H9 (cell line): ENCODE measurements around the gene DFFB. TPM values are rescaled to one million over a fixed set of nuclear protein-coding genes. Genes with fewer than 3 reads are reported as not detected.

Experiments
- DNase-seq: peaks from one replicate; pipeline ENCODE4 v3.0.0-alpha.2; 2017
- H2AFZ ChIP-seq: one replicate; pipeline ENCODE4 v1.6.1; 2013; ENCODE audit warnings: mild to moderate bottlenecking, low read length, control low read depth, moderate library complexity
- H2AK5ac ChIP-seq: 2 replicates; pipeline ENCODE4 v1.6.1; 2013; ENCODE audit warnings: low read length, control low read depth, mixed read lengths; ENCODE audit not compliant: insufficient read length
- H2BK120ac ChIP-seq: one replicate; pipeline ENCODE4 v1.6.1; 2013; ENCODE audit warnings: low read depth, mild to moderate bottlenecking, low read length, control low read depth, inconsistent platforms; ENCODE audit not compliant: poor library complexity, severe bottlenecking
- H2BK12ac ChIP-seq: 2 replicates; pipeline ENCODE4 v1.6.1; 2013; ENCODE audit warnings: low read length, control low read depth, mixed read lengths, low read depth; ENCODE audit not compliant: insufficient read length
- H2BK15ac ChIP-seq: 2 replicates; pipeline ENCODE4 v1.6.1; 2013; ENCODE audit warnings: low read depth, low read length, control low read depth
- H2BK20ac ChIP-seq: one replicate; pipeline ENCODE4 v1.6.1; 2013; ENCODE audit warnings: low read depth, mild to moderate bottlenecking, low read length, control low read depth, inconsistent platforms; ENCODE audit not compliant: poor library complexity, severe bottlenecking
- H2BK5ac ChIP-seq: 2 replicates; pipeline ENCODE4 v1.6.1; 2013; ENCODE audit warnings: low read length, control low read depth, mixed read lengths; ENCODE audit not compliant: insufficient read length
- H3K14ac ChIP-seq: 2 replicates; pipeline ENCODE4 v1.6.1; 2013; ENCODE audit warnings: low read length, control low read depth; ENCODE audit not compliant: insufficient read depth
- H3K18ac ChIP-seq: 2 replicates; pipeline ENCODE4 v1.6.1; 2013; ENCODE audit warnings: low read depth, mild to moderate bottlenecking, mixed read lengths, low read length, control low read depth; ENCODE audit not compliant: insufficient read length
- H3K23ac ChIP-seq: 2 replicates; pipeline ENCODE4 v1.6.1; 2013; ENCODE audit warnings: low read length, control low read depth, mixed read lengths, low read depth; ENCODE audit not compliant: insufficient read length
- H3K23me2 ChIP-seq: 2 replicates; pipeline ENCODE4 v1.6.1; 2013; ENCODE audit warnings: low read depth, mild to moderate bottlenecking, mixed read lengths, low read length, control low read depth; ENCODE audit not compliant: insufficient read length, poor library complexity, severe bottlenecking
- H3K27ac ChIP-seq: 2 replicates; pipeline ENCODE4 v1.5.1; 2013; ENCODE audit warnings: low read length, control low read depth, mixed read lengths, low read depth; ENCODE audit not compliant: insufficient read length
- H3K27me3 ChIP-seq: 2 replicates; pipeline ENCODE4 v1.6.1; 2013; ENCODE audit warnings: low read length, control low read depth, inconsistent platforms; ENCODE audit not compliant: insufficient read depth
- H3K4ac ChIP-seq: 2 replicates; pipeline ENCODE4 v1.6.1; 2013; ENCODE audit warnings: low read depth, mild to moderate bottlenecking, control low read depth, inconsistent platforms, low read length, moderate library complexity
- H3K4me1 ChIP-seq: 2 replicates; pipeline ENCODE4 v1.6.1; 2013; ENCODE audit warnings: low read length, control low read depth, inconsistent platforms; ENCODE audit not compliant: insufficient read depth
- H3K4me2 ChIP-seq: 2 replicates; pipeline ENCODE4 v1.6.1; 2013; ENCODE audit warnings: low read length, control low read depth, mixed read lengths; ENCODE audit not compliant: insufficient read length, insufficient read depth
- H3K56ac ChIP-seq: 2 replicates; pipeline ENCODE4 v1.6.1; 2013; ENCODE audit warnings: low read depth, mild to moderate bottlenecking, mixed read lengths, low read length, control low read depth; ENCODE audit not compliant: insufficient read length
- H3K79me1 ChIP-seq: 2 replicates; pipeline ENCODE4 v1.6.1; 2013; ENCODE audit warnings: low read depth, mild to moderate bottlenecking, moderate library complexity, low read length, control low read depth, inconsistent platforms; ENCODE audit not compliant: insufficient read depth, poor library complexity, severe bottlenecking
- H3K79me2 ChIP-seq: 2 replicates; pipeline ENCODE4 v1.6.1; 2013; ENCODE audit warnings: low read length, control low read depth, inconsistent platforms; ENCODE audit not compliant: insufficient read depth
- H3K9ac ChIP-seq: 2 replicates; pipeline ENCODE4 v1.6.1; 2013; ENCODE audit warnings: low read length, control low read depth, mixed read lengths; ENCODE audit not compliant: insufficient read length; ENCODE audit errors: extremely low read depth
- H3K9me3 ChIP-seq: one replicate; pipeline ENCODE4 v1.6.1; 2013; ENCODE audit warnings: low read depth, low read length, inconsistent platforms; ENCODE audit not compliant: control insufficient read depth
- H3T11ph ChIP-seq: one replicate; pipeline ENCODE4 v1.6.1; 2013; ENCODE audit warnings: mild to moderate bottlenecking, low read length, control low read depth, inconsistent platforms
- H4K20me1 ChIP-seq: one replicate; pipeline ENCODE4 v1.6.1; 2013; ENCODE audit not compliant: control insufficient read depth, insufficient read length, insufficient read depth
- H4K5ac ChIP-seq: 2 replicates; pipeline ENCODE4 v1.6.1; 2013; ENCODE audit warnings: low read depth, mild to moderate bottlenecking, mixed read lengths, low read length, control low read depth; ENCODE audit not compliant: insufficient read length
- H4K8ac ChIP-seq: replicated peaks from 2 replicates; pipeline ENCODE4 v1.6.1; 2013; ENCODE audit warnings: low read length, control low read depth, mixed read lengths, low read depth; ENCODE audit not compliant: insufficient read length
- H4K91ac ChIP-seq: 2 replicates; pipeline ENCODE4 v1.6.1; 2013; ENCODE audit warnings: low read depth, mild to moderate bottlenecking, moderate library complexity, mixed read lengths, low read length, control low read depth; ENCODE audit not compliant: insufficient read length
- H3K27ac Mint-ChIP-seq, 3 experiments: 2 replicates in 2 of 3; 3 replicates in 1 of 3; pipeline ENCODE4 v1.8.0; 2020 to 2021; ENCODE audit warnings: mixed read lengths in 3 of 3, mild to moderate bottlenecking in 1 of 3, moderate library complexity in 1 of 3
- H3K27me3 Mint-ChIP-seq: 2 replicates; pipeline ENCODE4 v1.8.0; 2021; ENCODE audit warnings: low read depth, mild to moderate bottlenecking, moderate library complexity, mixed read lengths
- H3K36me3 Mint-ChIP-seq, 3 experiments: 2 replicates in 2 of 3; 3 replicates in 1 of 3; pipeline ENCODE4 v1.8.0; 2020 to 2021; ENCODE audit warnings: low read depth in 3 of 3, mixed read lengths in 3 of 3; ENCODE audit not compliant: insufficient read depth in 1 of 3
- H3K4me1 Mint-ChIP-seq, 2 experiments: 2 replicates each; pipeline ENCODE4 v1.8.0; 2020; ENCODE audit warnings: mixed read lengths in 2 of 2
- H3K4me3 Mint-ChIP-seq, 2 experiments: 2 replicates in 1 of 2; 3 replicates in 1 of 2; pipeline ENCODE4 v1.8.0; 2020 to 2021; ENCODE audit warnings: mild to moderate bottlenecking in 2 of 2, mixed read lengths in 2 of 2, moderate library complexity in 1 of 2
- H3K9me3 Mint-ChIP-seq, 2 experiments: 2 replicates in 1 of 2; 3 replicates in 1 of 2; pipeline ENCODE4 v1.8.0; 2020; ENCODE audit warnings: mild to moderate bottlenecking in 2 of 2, mixed read lengths in 2 of 2, moderate library complexity in 1 of 2
- WGBS: extraction: QIAGEN DNeasy Blood & Tissue Kit; methylation state at CpG from one replicate; pipeline ENCODE4 v1.1.7; 2013; ENCODE audit warnings: missing lambda C conversion rate, low lambda C conversion rate, mixed read lengths; ENCODE audit not compliant: insufficient read length; ENCODE audit errors: extremely low coverage; 5-methylcytosine and 5-hydroxymethylcytosine counted together
- total RNA-seq: library from RNA; stranded (reverse); gene quantifications from 2 replicates; pipeline ENCODE4 v1.2.1, GENCODE V29; 2021
- TF ChIP-seq, protein P1 (sequence below): fragments of 200-600 bp; sonication (generic); conservative IDR thresholded peaks from 3 replicates; pipeline ENCODE4 v1.8.0; 2021; ENCODE audit warnings: antibody characterized with exemption, mild to moderate bottlenecking

DFFB gene
- total RNA-seq, 1 experiment from 2014 or later, result 9.7 TPM

DNA sequence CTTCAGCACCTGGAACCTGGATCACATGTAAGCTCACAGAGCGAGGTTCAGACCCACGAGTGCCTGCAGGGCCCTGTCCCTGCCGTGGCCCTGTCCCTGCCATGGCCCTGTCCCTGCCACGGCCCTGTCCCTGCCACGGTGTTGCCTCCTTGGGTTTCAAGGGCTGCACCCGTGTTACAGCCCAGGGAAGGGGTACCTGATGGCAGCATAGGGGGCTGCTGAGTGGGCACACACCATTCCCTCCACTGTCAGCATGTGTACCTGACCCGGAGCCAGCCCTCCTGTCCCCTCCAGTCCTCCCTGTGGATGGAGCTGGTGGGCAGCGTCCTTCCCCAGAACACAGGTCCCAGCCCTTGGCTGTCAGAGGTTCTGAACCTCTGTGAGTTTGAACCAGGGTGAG, 15.3 kb downstream of the DFFB start:
- H2BK15ac ChIP-seq, result no peak overlapping the region
- no peak overlapping the region for H3K23ac ChIP-seq
- peaks cover 2 to 6% of the 10 kb centered on the region in 2 experiments; a peak in 3 of 4 replicates for H3K4me1 Mint-ChIP-seq
- no peaks in the 10 kb centered on the region for H4K20me1 ChIP-seq
- H3K9me3 Mint-ChIP-seq, result peaks cover 6 to 8% of the 10 kb centered on the region in 2 experiments; a peak in 4 of 5 replicates
- no peaks in the 10 kb centered on the region for H3K27me3 ChIP-seq
- no peak overlapping the region for H2BK5ac ChIP-seq
- DNase-seq, result no peak
- H3K4me1 ChIP-seq, result no peaks in the 10 kb centered on the region
- H3K4me3 Mint-ChIP-seq, result no peak overlapping the region
- no peak overlapping the region for H4K91ac ChIP-seq
- H3T11ph ChIP-seq, result no peak overlapping the region
- no peak overlapping the region for H3K27ac ChIP-seq
- no peak overlapping the region for H3K4ac ChIP-seq
- H2BK120ac ChIP-seq, result no peak overlapping the region
- H3K4me2 ChIP-seq, result no peak overlapping the region
- H3K79me2 ChIP-seq, result no peaks in the 10 kb centered on the region
- H3K14ac ChIP-seq, result no peak overlapping the region
- H2BK20ac ChIP-seq, result no peak overlapping the region
- H3K9me3 ChIP-seq, result no peaks in the 10 kb centered on the region
- no peak overlapping the region for H2AK5ac ChIP-seq
- no peaks in the 10 kb centered on the region for H3K79me1 ChIP-seq
- peaks cover 14 to 25% (median 15%) of the 10 kb centered on the region in 3 experiments for H3K36me3 Mint-ChIP-seq
- H3K27ac Mint-ChIP-seq, result no peak overlapping the region
- no peak overlapping the region for H4K5ac ChIP-seq
- no peak overlapping the region for H3K56ac ChIP-seq
- no peak overlapping the region for H3K9ac ChIP-seq
- TF ChIP-seq, protein P1, sequence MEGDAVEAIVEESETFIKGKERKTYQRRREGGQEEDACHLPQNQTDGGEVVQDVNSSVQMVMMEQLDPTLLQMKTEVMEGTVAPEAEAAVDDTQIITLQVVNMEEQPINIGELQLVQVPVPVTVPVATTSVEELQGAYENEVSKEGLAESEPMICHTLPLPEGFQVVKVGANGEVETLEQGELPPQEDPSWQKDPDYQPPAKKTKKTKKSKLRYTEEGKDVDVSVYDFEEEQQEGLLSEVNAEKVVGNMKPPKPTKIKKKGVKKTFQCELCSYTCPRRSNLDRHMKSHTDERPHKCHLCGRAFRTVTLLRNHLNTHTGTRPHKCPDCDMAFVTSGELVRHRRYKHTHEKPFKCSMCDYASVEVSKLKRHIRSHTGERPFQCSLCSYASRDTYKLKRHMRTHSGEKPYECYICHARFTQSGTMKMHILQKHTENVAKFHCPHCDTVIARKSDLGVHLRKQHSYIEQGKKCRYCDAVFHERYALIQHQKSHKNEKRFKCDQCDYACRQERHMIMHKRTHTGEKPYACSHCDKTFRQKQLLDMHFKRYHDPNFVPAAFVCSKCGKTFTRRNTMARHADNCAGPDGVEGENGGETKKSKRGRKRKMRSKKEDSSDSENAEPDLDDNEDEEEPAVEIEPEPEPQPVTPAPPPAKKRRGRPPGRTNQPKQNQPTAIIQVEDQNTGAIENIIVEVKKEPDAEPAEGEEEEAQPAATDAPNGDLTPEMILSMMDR, result no peak
- no peak overlapping the region for H2BK12ac ChIP-seq
- H3K23me2 ChIP-seq, result no peaks in the 10 kb centered on the region
- no CpG with 5 or more reads among the region's 8 CpGs for WGBS
- H4K8ac ChIP-seq, result no peak overlapping the region
- H3K27me3 Mint-ChIP-seq, result no peaks in the 10 kb centered on the region
- H2AFZ ChIP-seq, result no peak overlapping the region
- no peak overlapping the region for H3K18ac ChIP-seq
